A673 (cell line): Measurements from ENCODE around the gene CIDEA.

Source experiments
- CTCF ChIP-seq: fragments of 300-800, 200-600 bp; sonication (generic); conservative IDR thresholded peaks from 2 replicates; pipeline ENCODE4 v1.5.1; 2017; ENCODE audit warnings: low read depth, mild to moderate bottlenecking, antibody characterized with exemption, low read length, moderate library complexity, mixed read lengths
- EZH2 ChIP-seq: fragments of 200-600 bp; sonication (generic); IDR thresholded peaks from 2 replicates; pipeline ENCODE4 v1.6.1; 2017; ENCODE audit warnings: borderline replicate concordance, low read depth, mild to moderate bottlenecking, mixed read lengths, antibody characterized with exemption, low read length; ENCODE audit not compliant: poor library complexity, severe bottlenecking

- no peak for TF ChIP-seq CTCF
- no peak for TF ChIP-seq EZH2
Measured at GRCh38 chr18:12282442-12283039, 28.4 kb downstream of the CIDEA start.
